CD4-positive, alpha-beta T cell (primary cell): ENCODE results near the gene EXO1. TPM values are rescaled to one million over a fixed set of nuclear protein-coding genes. Genes with fewer than 3 reads are reported as not detected.

Experiments
- ATAC-seq: fragments of 200-7000 bp; cut with Tn5 transposase; one replicate; pipeline ENCODE4 v1.10.0; 2022; ENCODE audit warnings: mild to moderate bottlenecking; ENCODE audit not compliant: poor library complexity
- CTCF ChIA-PET: fragments of 350-600 bp; sonication (Branson Sonifier 250); formaldehyde crosslinking; loops from one replicate; lab custom pipeline; 2021; ENCODE audit warnings: antibody characterized with exemption, inconsistent platforms; lab: Charles Lee
- POLR2A ChIA-PET: fragments of 350-600 bp; sonication (Branson Sonifier 250); formaldehyde crosslinking; loops from one replicate; lab custom pipeline; 2021; ENCODE audit warnings: antibody characterized with exemption, inconsistent platforms; lab: Charles Lee
- DNase-seq, 14 experiments: peaks; one replicate each; pipeline ENCODE4 v3.0.0-alpha.2; 2013 to 2020; ENCODE audit warnings: mixed read lengths in 2 of 14
- H3K27ac ChIP-seq, 2 donors: one replicate each; pipeline versions ENCODE4 v1.5.1 to v1.7.0; 2013; ENCODE audit warnings: low read length in 2 of 2, low read depth in 1 of 2, mild to moderate bottlenecking in 1 of 2
- H3K27me3 ChIP-seq, 2 experiments: 1 replicate in 1 of 2; 2 replicates in 1 of 2; pipeline versions ENCODE4 v1.6.1 to v1.7.0; 2013; ENCODE audit warnings: low read length in 2 of 2, control low read depth in 1 of 2, mild to moderate bottlenecking in 1 of 2, moderate library complexity in 1 of 2; ENCODE audit not compliant: insufficient read depth in 2 of 2, control insufficient read depth in 1 of 2
- H3K36me3 ChIP-seq: one replicate; pipeline ENCODE4 v1.6.1; 2013; ENCODE audit warnings: low read length, control low read depth; ENCODE audit not compliant: insufficient read depth
- H3K4me1 ChIP-seq: one replicate; pipeline ENCODE4 v1.6.1; 2013; ENCODE audit warnings: low read length, control low read depth; ENCODE audit not compliant: insufficient read depth
- H3K4me3 ChIP-seq: one replicate; pipeline ENCODE4 v1.5.1; 2013; ENCODE audit warnings: mild to moderate bottlenecking, low read length, moderate library complexity
- H3K9me3 ChIP-seq, 2 experiments: 1 replicate in 1 of 2; 2 replicates in 1 of 2; pipeline versions ENCODE4 v1.6.1 to v1.7.0; 2013; ENCODE audit warnings: low read length in 2 of 2, mild to moderate bottlenecking in 2 of 2, control low read depth in 1 of 2, moderate library complexity in 1 of 2; ENCODE audit not compliant: control insufficient read depth in 1 of 2, insufficient read depth in 1 of 2
- H3K27ac Mint-ChIP-seq: one replicate; pipeline ENCODE4 v1.8.0; 2020; ENCODE audit warnings: mixed read lengths
- H3K27me3 Mint-ChIP-seq: one replicate; pipeline ENCODE4 v1.8.0; 2021; ENCODE audit warnings: mixed read lengths
- H3K36me3 Mint-ChIP-seq: one replicate; pipeline ENCODE4 v1.8.0; 2021; ENCODE audit warnings: low read depth, mixed read lengths
- H3K4me1 Mint-ChIP-seq: one replicate; pipeline ENCODE4 v1.8.0; 2021; ENCODE audit warnings: low read depth, mixed read lengths
- H3K4me3 Mint-ChIP-seq: one replicate; pipeline ENCODE4 v1.8.0; 2020; ENCODE audit warnings: mild to moderate bottlenecking, mixed read lengths
- H3K9me3 Mint-ChIP-seq: one replicate; pipeline ENCODE4 v1.8.0; 2020; ENCODE audit warnings: mixed read lengths
- intact Hi-C, 2 experiments: fragments of 100-400 bp; cut with DNase I in 1 of 2; cut with micrococcal nuclease in 1 of 2; formaldehyde crosslinking; loops; one replicate each; pipeline versions ENCODE4 v1.15.1 to v1.9.0; 2023 to 2025; cut with DNase I, micrococcal nuclease
- polyA plus RNA-seq, 2 donors: library from polyadenylated mRNA; unstranded; fragments of 120-200 nt; gene quantifications; one replicate each; pipeline ENCODE4 v1.2.1, GENCODE V29; 2013
- total RNA-seq, 174 experiments: library from RNA in 2 of 174; stranded (reverse) in 2 of 174; gene quantifications; one replicate each; pipeline ENCODE4 v1.2.3 and lab custom pipeline; 2021 to 2026
- TF ChIP-seq, protein P1 (sequence below): fragments of 200-600 bp; IDR thresholded peaks from one replicate; pipeline ENCODE4 v1.8.0; 2022; ENCODE audit warnings: antibody characterized with exemption, mild to moderate bottlenecking

Gene EXO1
- 1 to 10 TPM in 1 of 2 experiments, under 1 TPM in 1; 0.25 to 1.1 TPM for total RNA-seq
- 0.51 TPM for polyA plus RNA-seq (2013, experiment 1 of 2)
- polyA plus RNA-seq (2013, experiment 2 of 2), result 1.3 TPM
- total RNA-seq (lab: John Stamatoyannopoulos, UW), result 0.07 to 160 (median 1.1) reads per million in 172 experiments

DNA sequence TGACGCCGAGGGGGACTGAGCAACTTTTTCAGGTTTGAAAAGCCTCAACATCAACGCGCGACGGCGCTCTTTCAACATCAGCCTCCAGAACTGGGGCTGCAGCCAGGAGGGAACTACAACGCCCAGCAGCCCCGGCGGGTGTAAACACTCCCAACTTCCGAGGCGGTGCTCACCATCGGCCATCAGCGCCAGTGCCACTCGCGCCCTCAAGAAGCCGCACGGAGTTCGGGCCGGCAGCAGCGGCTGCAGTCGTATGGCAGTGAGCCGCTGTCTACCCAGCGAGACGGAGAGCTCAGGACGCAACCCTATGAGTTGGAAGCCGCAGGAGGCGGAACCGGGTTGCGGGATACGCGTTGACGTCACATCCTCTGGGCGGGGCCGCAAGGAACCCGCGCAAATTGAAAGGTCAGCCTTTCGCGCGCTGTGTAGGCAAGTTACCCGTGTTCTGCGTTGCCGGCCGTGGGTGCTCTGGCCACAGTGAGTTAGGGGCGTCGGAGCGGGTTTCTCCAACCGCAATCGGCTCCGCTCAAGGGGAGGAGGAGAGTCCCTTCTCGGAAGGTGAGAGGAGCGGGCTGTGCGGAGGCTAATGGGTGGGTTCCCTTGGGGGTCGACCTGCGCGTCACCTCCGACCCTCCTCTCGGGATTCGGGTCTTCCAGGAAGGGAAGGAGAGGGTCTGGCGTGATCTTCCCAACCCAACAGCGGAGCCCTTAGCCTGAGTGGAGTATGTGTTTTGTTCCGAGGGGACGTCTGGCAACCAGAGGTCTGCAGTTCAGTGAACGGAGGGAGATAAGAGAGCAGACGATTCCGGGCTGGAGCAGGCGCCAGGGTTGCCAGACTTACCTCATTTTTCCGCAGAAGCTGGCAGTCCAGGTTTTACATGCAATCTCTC lies at the start of gene EXO1:
Gene EXO1, plus strand, starts transcription at position 409 of the 890 bp plus-strand sequence. CDS start 2,222 bp downstream, outside the sequence.
- Histone ChIP-seq H3K36me3 (no peaks in the 10 kb centered on the region), H3K4me1 (peaks cover 12% of the 10 kb centered on the region), H3K9me3 (no peaks in the 10 kb centered on the region), H3K4me3 (peak within 1 kb of the TSS; percentile 98), H3K27ac (peak within 1 kb of the TSS; percentile 95 to 100), H3K27me3 (no peaks in the 10 kb centered on the region)
- Mint-ChIP-seq H3K36me3 (no peaks in the 10 kb centered on the region), H3K9me3 (no peaks in the 10 kb centered on the region), H3K27ac (peak within 1 kb of the TSS; percentile 99), H3K4me3 (peak within 1 kb of the TSS; percentile 99), H3K4me1 (peaks cover 19% of the 10 kb centered on the region), H3K27me3 (no peaks in the 10 kb centered on the region)
- intact Hi-C loops, result loop anchor here (2.0 to 5.0 kb wide), 5 partner anchors 221 to 1414 kb away; partner anchors contain the start of gene FH (in 2 of the 2)
- CTCF ChIA-PET, result interaction anchor here (1.1 kb wide), 1 partner anchor 9 kb away, joined by 3 read pairs; no protein-coding TSS in a partner anchor
- TF ChIP-seq, protein P1, sequence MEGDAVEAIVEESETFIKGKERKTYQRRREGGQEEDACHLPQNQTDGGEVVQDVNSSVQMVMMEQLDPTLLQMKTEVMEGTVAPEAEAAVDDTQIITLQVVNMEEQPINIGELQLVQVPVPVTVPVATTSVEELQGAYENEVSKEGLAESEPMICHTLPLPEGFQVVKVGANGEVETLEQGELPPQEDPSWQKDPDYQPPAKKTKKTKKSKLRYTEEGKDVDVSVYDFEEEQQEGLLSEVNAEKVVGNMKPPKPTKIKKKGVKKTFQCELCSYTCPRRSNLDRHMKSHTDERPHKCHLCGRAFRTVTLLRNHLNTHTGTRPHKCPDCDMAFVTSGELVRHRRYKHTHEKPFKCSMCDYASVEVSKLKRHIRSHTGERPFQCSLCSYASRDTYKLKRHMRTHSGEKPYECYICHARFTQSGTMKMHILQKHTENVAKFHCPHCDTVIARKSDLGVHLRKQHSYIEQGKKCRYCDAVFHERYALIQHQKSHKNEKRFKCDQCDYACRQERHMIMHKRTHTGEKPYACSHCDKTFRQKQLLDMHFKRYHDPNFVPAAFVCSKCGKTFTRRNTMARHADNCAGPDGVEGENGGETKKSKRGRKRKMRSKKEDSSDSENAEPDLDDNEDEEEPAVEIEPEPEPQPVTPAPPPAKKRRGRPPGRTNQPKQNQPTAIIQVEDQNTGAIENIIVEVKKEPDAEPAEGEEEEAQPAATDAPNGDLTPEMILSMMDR, result peak; percentile 47
- ATAC-seq, result peak; percentile 96
- DNase-seq, result peak; percentile 75 to 95 (median 85)
- POLR2A ChIA-PET, result interaction anchor here (1.0 to 1.9 kb wide), 7 partner anchors 19 to 328 kb away, joined by 3 to 5 read pairs (median 4); partner anchors contain the start of genes CHML, FH and OPN3

DNA sequence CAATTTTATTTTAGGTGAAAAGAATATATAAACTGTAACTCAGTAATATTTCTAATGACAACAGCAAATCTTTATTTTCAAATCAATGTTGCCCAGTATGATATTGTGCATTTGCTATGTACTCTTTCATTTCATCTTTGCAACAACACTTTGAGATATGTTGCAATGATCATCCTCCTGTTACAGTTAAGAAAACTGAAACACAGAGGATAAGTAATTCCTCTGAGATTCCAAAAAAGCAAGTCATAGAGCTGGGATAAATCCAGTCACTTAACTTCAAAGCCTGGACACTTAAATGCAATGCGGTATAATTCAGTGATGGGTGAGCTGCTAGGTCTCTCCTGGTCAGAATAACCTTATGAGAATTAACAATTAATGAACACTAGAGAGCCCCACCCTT lies 48.6 kb upstream of the EXO1 start:
- no peak for ATAC-seq
- POLR2A ChIA-PET, result no interaction called here
- H3K27me3 ChIP-seq, result no peaks in the 10 kb centered on the region

DNA sequence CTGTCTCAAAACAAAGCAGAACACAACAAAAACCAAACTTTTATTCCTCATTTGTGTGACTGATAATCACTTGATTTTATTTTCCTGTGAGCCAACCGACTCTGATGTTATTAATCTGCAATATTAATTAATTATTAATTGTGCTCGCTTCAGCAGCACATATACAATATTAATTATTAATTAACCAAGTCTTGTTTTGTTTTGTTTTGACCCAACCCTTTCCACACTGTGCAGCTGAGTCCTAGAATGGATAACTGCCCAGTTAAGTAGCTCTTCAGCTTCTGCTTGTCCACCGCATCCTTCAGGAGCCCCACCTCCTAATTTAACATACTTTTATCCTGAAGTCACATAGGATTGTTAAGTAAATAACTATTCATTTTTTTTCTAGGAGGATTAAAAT lies 47.4 kb upstream of the EXO1 start:
- Mint-ChIP-seq H3K36me3 (no peaks in the 10 kb centered on the region), H3K27ac (no peak overlapping the region), H3K4me3 (no peak overlapping the region), H3K9me3 (no peaks in the 10 kb centered on the region), H3K4me1 (no peaks in the 10 kb centered on the region), H3K27me3 (peaks cover 4% of the 10 kb centered on the region)
- intact Hi-C loops, result no loop called here
- Histone ChIP-seq H3K27me3 (no peaks in the 10 kb centered on the region), H3K9me3 (no peaks in the 10 kb centered on the region), H3K4me1 (no peaks in the 10 kb centered on the region), H3K27ac (no peak overlapping the region), H3K36me3 (no peaks in the 10 kb centered on the region), H3K4me3 (no peak overlapping the region)
- ChIA-PET POLR2A (no interaction called here), CTCF (no interaction called here)
- TF ChIP-seq, protein P1, result no peak
- no peak for DNase-seq
- no peak for ATAC-seq

More for the DNA sequence above, 48.6 kb upstream of the EXO1 start:
- no peak overlapping the region for H3K4me3 ChIP-seq
- no peaks in the 10 kb centered on the region for H3K4me1 Mint-ChIP-seq
- H3K36me3 ChIP-seq, result no peaks in the 10 kb centered on the region
- TF ChIP-seq, protein P1, result no peak
- no peak overlapping the region for H3K27ac ChIP-seq
- no peaks in the 10 kb centered on the region for H3K4me1 ChIP-seq
- CTCF ChIA-PET, result no interaction called here
- no peaks in the 10 kb centered on the region for H3K9me3 ChIP-seq
- no peaks in the 10 kb centered on the region for H3K9me3 Mint-ChIP-seq
- no peak for DNase-seq
- no peaks in the 10 kb centered on the region for H3K36me3 Mint-ChIP-seq
- H3K27me3 Mint-ChIP-seq, result peaks cover 4% of the 10 kb centered on the region
- intact Hi-C loops, result no loop called here
- H3K4me3 Mint-ChIP-seq, result no peak overlapping the region
- H3K27ac Mint-ChIP-seq, result no peak overlapping the region
